GM12891 (cell line): Measurements from ENCODE around the gene CERCAM.
"Not testable (repeated sequence)": the region's sequence is repeated elsewhere in the genome, so short reads cannot be mapped to it uniquely, and the experiment has no call there.

Experiments
- POLR2A ChIP-seq: IDR thresholded peaks from 2 replicates; pipeline ENCODE4 v1.6.1; 2011; ENCODE audit warnings: low read depth, low read length, control low read depth
- POLR2AphosphoS5 ChIP-seq: IDR thresholded peaks from 2 replicates; pipeline ENCODE4 v1.6.1; 2011; ENCODE audit warnings: low read depth, low read length, control low read depth
- SPI1 ChIP-seq: IDR thresholded peaks from 2 replicates; pipeline ENCODE4 v1.6.1; 2011; ENCODE audit warnings: low read depth, low read length, control low read depth

DNA sequence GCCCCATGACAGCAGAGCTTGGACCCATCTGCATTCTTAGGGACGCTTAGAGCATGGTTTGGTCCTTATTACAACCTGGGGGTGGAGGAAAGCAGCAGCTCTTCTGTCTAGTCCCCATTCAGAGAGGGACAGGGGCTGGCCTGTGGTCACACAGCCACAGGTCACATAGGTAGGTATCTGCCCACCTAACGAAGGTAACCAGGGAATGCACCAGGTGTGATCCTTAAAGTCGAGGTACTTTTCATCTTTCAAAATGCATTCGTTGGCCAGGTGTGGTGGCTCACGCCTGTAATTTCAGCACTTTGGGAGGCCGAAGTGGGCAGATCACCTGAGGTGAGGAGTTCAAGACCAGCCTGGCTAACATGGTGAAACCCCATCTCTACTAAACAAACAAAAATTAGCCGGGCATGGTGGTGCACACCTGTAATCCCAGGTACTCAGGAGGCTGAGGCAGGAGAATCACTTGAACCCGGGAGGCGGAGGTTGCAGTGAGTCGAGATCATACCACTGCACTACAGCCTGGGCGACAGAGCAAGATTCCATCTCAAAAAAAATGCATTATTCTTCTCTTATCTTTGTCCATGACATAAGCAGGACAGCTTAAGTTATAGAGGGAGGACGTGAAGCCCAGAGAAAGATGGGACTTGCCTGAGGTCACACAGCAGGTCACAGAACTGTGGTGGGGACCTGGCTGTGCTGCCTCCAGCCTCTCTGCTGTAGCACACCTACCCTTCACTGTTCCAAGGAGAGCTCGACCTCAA, 1.5 kb downstream of the CERCAM start:
- not testable (repeated sequence) for TF ChIP-seq POLR2A, SPI1, POLR2AphosphoS5
